ENCODE data around the gene H2BK1. TPM values are rescaled to one million over a fixed set of nuclear protein-coding genes. Genes with fewer than 3 reads are reported as not detected.
A peak's percentile ranks its signal among the peaks of the same experiment; 100 is the strongest.

The H2BK1 gene
- total RNA-seq, 1 donor from 2014 or later = not detected

DNA sequence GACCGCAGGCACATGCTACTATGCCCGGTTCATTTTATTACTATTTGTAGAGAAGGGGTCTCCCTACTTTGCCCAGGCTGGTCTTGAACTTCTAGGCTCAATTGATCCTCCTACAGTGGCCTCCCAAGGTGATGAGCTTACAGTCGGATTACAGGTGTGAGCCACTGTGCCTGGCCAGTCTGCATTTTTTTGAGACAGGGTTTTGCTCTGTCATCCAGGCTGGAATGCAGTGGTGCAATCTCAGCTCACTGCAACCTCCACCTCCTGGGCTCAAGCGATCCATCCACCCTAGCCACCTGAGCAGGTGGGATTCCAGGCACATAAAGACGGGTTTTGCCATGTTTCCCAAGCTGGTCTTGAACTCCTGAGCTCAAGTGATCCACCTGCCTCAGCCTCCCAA, 2.3 kb upstream of the H2BK1 start:
- intact Hi-C loops (cut with DNase I) = no loop called here
- DNase-seq (ENCODE audit: missing footprints) = no peak
- no peak for ATAC-seq

DNA sequence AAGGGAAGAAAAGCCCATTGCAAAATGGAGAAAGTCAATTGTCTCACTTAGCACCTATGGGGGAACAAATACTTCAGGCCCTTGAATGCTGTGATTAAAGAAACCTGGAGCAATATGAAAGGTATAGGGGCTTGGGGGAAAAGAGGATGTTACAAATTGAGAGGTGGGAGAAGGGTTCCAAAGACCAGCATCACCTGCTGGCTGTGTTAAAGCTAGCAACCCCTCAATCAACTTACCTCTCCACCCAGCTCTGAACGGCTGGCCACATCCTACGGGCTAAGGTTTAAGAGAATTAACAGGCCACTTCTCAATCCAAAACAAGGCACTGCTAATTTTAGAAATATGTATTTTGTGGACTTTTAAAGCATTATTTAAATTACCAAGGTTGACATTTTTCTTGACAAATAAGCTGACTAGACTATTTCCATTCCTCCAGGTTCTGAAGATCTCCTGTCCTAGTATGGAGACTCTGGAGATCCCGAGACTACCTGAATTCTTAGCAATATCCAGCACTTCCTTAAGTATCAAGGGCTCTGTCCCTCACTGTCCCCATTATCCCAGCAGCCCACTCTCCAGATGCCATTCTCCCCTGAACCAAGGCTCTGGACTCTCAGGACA, 976 bp upstream of the H2BK1 start:
- intact Hi-C loops (cut with DNase I) = no loop called here
- ATAC-seq = no peak
- no peak for DNase-seq (ENCODE audit: missing footprints)

DNA sequence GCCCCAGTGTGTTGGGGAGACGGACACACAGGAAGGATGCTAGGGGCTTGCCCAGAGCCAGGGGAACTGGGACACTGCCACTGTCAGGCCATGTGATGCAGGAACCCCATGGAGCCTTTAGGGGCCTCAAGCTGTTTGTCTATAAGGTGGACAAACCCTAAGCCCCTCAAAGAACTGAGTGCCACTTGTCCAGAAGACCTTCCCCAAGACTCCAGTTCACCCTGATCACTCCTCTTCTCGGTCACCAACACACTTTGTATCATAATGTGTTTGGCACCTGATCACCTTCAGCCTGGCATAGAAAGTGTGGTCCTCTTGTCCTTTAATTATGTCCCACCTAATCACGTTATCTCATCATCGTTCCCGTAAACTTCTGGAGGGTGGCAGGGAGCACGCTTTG, 700 bp downstream of the H2BK1 start:
- intact Hi-C loops (cut with DNase I) = no loop called here
- no peak for DNase-seq (ENCODE audit: missing footprints)
- no peak for ATAC-seq

DNA sequence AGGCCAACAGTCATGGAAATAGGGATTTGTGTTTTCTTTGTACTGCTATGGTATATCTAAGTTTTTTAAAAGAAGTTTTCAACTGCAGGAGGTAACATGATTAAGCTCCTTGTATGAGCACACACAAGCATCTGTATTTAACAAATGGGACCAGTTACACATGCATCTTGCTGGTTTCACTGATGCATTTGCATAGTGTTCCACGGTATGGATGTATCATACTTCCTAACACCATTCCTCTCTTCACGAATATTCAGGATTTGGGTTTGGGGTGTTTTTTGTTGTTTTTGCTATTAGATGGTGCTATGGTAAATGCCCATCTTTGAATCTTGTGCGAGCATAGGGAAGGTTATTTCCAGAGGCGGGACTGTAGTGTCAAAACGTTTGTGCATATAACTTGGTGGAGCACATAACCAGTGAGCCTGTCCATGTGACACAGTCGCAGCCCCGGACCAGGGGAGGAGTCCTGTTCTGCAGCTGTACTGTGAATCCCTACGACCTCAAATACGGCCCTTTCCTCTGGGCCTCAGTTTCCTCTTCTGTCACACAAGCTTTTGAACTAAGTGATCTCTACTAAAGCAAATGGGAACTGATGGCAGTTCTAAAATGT, 1.9 kb downstream of the H2BK1 start:
- ATAC-seq = no peak
- intact Hi-C loops (cut with DNase I) = no loop called here
- no peak for DNase-seq (ENCODE audit: missing footprints)

DNA sequence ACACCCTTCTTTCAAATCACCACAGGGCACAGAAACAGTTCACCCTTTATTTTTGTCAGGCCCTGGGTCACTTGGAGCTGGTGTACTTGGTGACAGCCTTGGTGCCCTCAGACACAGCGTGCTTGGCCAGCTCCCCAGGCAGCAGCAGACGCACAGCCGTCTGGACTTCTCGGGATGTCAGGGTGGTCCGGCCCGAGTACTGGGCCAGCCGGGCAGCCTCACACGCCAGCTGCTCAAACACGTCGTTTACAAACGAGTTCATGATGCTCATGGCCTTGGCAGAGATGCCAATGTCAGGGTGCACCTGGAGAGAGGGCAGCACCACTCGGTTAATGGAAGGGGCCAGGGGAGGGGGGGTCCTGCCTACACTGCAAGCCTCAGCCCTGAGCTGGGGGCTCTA, 2.5 kb downstream of the H2BK1 start:
- no peak for DNase-seq (ENCODE audit: missing footprints)
- no peak for ATAC-seq
- intact Hi-C loops (cut with DNase I) = no loop called here

GRCh38 chr7:151207315-151207714, 3.0 kb downstream of the H2BK1 start:
- DNase-seq (ENCODE audit: missing footprints) = no peak
- intact Hi-C loops (cut with DNase I) = no loop called here
- ATAC-seq = no peak

DNA sequence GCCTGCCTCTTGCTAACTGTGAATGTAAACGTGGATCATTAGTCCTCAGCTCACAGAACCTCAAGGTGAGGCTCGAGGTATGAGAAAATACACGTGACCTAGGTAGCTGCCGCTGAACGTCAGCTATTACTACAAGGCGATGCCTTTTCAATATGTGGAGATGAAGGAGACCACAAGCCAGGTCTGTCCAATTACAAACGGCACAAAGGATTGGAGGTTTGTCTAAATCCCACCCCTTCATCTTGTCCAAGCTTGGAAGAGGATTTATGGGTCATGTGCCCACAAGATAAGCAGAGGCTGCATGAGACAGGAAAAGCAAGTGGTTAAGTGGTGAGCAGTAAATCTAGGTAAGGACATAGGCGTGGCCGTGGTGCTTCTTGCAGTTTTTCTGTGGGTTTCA, 3.4 kb downstream of the H2BK1 start:
- no peak for ATAC-seq

GRCh38 chr7:151205730-151206129, 4.6 kb downstream of the H2BK1 start:
- intact Hi-C loops (cut with DNase I) = no loop called here
- ATAC-seq (no peak), DNase-seq (ENCODE audit: missing footprints) (no peak)

More for the DNA sequence above, 3.4 kb downstream of the H2BK1 start:
- intact Hi-C loops (cut with DNase I) = no loop called here
- DNase-seq (ENCODE audit: missing footprints) = no peak

DNA sequence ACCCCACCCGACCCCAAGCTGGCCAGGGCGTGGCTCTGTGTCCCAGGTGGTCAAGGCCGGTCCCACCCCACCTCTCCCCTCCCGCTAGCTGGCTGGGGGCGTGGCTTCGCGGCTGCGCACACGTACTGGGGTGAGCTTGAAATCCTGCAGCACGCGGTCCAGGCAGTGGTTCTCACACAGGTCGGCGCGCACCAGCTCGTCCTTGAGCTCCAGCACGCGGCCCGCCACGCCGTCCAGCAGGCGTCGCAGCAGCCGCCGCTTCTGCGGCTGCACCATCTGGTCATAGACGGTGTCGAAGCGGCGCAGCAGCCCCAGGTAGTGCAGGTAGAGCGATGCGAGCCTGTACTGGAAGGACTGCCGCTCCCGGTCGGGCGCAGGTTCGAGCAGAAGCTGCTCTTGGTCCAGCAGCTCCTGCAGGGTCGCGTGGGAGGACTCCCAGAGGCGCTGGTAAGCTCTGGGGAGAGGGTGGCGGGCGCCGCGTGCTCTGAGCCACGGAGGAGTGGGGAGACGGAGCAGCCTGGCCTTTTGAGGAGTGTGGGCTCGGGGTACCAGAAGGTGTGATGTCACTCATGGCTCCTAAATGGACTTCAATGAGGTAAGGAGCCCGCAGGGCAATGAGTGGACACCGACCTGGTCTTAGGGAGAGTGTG, 5.8 kb downstream of the H2BK1 start:
- intact Hi-C loops (cut with DNase I) = no loop called here
- DNase-seq (ENCODE audit: missing footprints) = no peak
- no peak for ATAC-seq

DNA sequence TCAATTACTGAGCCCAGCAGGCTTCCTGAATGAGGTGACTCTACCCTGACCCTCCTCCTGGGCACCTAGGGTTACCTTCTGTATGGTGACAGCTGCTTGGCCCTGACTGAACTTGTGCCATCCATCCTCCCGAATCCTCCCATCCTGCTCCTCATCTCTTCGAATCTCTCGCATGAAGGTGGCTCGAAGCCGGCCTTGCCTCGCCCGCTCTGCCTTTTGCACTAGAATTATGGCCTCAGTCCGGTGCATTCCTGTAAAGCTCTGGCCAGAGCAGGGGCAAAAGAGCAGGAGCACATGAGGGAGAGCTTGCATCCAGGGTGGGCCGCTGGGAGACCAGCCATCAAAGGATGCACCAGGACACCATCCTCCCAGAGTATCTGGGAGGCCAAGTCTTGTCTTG, 7.5 kb downstream of the H2BK1 start:
- intact Hi-C loops (cut with DNase I) = no loop called here
- no peak for DNase-seq (ENCODE audit: missing footprints)

GRCh38 chr7:151201751-151202150, 8.5 kb downstream of the H2BK1 start:
- intact Hi-C loops (cut with DNase I) = no loop called here
- DNase-seq (ENCODE audit: missing footprints) = no peak
- no peak for ATAC-seq

More for the DNA sequence above, 7.5 kb downstream of the H2BK1 start:
- no peak for ATAC-seq

DNA sequence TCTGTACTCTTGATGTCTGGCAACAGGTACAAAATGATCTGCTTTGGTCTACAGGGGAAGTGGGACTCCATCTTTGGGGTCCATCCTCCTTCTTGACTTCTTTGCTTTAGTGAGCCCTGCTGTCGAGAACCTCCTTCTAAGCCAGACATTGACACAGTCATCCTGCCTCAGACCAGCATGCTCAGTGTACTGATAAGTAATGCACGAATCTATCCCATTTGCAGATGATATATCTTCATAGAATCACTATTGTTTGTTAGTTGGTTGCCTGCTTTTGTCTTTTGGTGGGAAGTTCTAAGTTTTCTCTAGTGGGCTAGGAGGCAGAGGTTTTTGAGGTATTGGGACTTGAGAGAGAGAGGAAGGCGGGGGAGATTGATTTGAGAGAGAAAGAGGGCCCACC, 8.9 kb downstream of the H2BK1 start:
- no peak for ATAC-seq
- intact Hi-C loops (cut with DNase I) = no loop called here
- no peak for DNase-seq (ENCODE audit: missing footprints)

- intact Hi-C loops (cut with DNase I) = no loop called here
- DNase-seq (ENCODE audit: missing footprints) (no peak), ATAC-seq (no peak)
Observed at GRCh38 chr7:151198945-151199848, 11.1 kb downstream of the H2BK1 start.

- intact Hi-C loops (cut with DNase I) = no loop called here
- ATAC-seq (no peak), DNase-seq (ENCODE audit: missing footprints) (no peak)
Observed at GRCh38 chr7:151197932-151198331, 12.4 kb downstream of the H2BK1 start.

GRCh38 chr7:151195616-151196450, 14.5 kb downstream of the H2BK1 start:
- ATAC-seq (no peak), DNase-seq (ENCODE audit: missing footprints) (no peak)
- intact Hi-C loops (cut with DNase I) = no loop called here

- intact Hi-C loops (cut with DNase I) = no loop called here
- ATAC-seq (no peak), DNase-seq (ENCODE audit: missing footprints) (no peak)
Observed at GRCh38 chr7:151194188-151194587, 16.1 kb downstream of the H2BK1 start.

- ATAC-seq = no peak
Observed at GRCh38 chr7:151193203-151193978, 16.9 kb downstream of the H2BK1 start.

GRCh38 chr7:151192002-151192539, 18.2 kb downstream of the H2BK1 start:
- ATAC-seq (no peak), DNase-seq (ENCODE audit: missing footprints) (peak; percentile 60)
- intact Hi-C loops (cut with DNase I) = no loop called here

More at GRCh38 chr7:151193203-151193978, 16.9 kb downstream of the H2BK1 start:
- no peak for DNase-seq (ENCODE audit: missing footprints)
- intact Hi-C loops (cut with DNase I) = no loop called here
